DMS53 treated with DMSO at 0.1 percent for 48 hours (cell line): ENCODE data around the gene PYGO2.

Experiments
- DNase-seq: peaks from one replicate; lab custom pipeline; 2025; ENCODE audit not compliant: unreplicated experiment; lab: John Stamatoyannopoulos, UW

Gene PYGO2

GRCh38 chr1:154961207-154962155 is at the start of gene PYGO2:
TSS of gene PYGO2 (minus strand) at chr1:154961782. CDS start at chr1:154961576, 206 bp downstream.
- peak; percentile 66 for DNase-seq

- no peak for DNase-seq
Observed at GRCh38 chr1:155011004-155011416, 49.4 kb upstream of the PYGO2 start.

- DNase-seq, result no peak
Observed at GRCh38 chr1:155010211-155010918, 48.8 kb upstream of the PYGO2 start.

GRCh38 chr1:155009742-155010141 is 48.2 kb upstream of the PYGO2 start:
- no peak for DNase-seq

- DNase-seq, result no peak
Observed at GRCh38 chr1:155009221-155009711, 47.7 kb upstream of the PYGO2 start.

- DNase-seq, result no peak
Observed at GRCh38 chr1:155008015-155008941, 46.7 kb upstream of the PYGO2 start.

GRCh38 chr1:155007251-155007828 is 45.8 kb upstream of the PYGO2 start:
- DNase-seq, result no peak

- no peak for DNase-seq
Observed at GRCh38 chr1:155006601-155007101, 45.1 kb upstream of the PYGO2 start.

- no peak for DNase-seq
Observed at GRCh38 chr1:155005076-155006011, 43.8 kb upstream of the PYGO2 start.

- no peak for DNase-seq
Observed at GRCh38 chr1:155004352-155005075, 42.9 kb upstream of the PYGO2 start.

GRCh38 chr1:155003766-155004351 is 42.3 kb upstream of the PYGO2 start:
- no peak for DNase-seq

GRCh38 chr1:155003227-155003765 is 41.7 kb upstream of the PYGO2 start:
- DNase-seq, result no peak

- DNase-seq, result peak; percentile 89
Observed at GRCh38 chr1:155002464-155003226, 41.1 kb upstream of the PYGO2 start, which contains the start of gene ZBTB7B. TSS of gene ZBTB7B (plus strand) at chr1:155002802. CDS start at chr1:155014661, 11,859 bp downstream.

GRCh38 chr1:155001675-155002463 is 40.3 kb upstream of the PYGO2 start:
- peak; percentile 93 for DNase-seq

GRCh38 chr1:155001425-155001674 is 39.8 kb upstream of the PYGO2 start:
- DNase-seq, result no peak

- DNase-seq, result peak; percentile 89
Observed at GRCh38 chr1:155000726-155001424, 39.3 kb upstream of the PYGO2 start.
